Inflammatory macrophage (primary cell): ENCODE measurements around the gene HMGN3.

ENCODE experiments used
- DNase-seq, 2 donors: peaks; one replicate each; pipeline ENCODE4 v3.0.0-alpha.2; 2020 to 2022

HMGN3 gene

GRCh38 chr6:79184641-79185040, 49.8 kb downstream of the HMGN3 start:
- no peak for DNase-seq

- no peak for DNase-seq
Observed at GRCh38 chr6:79184086-79184485, 50.4 kb downstream of the HMGN3 start.

GRCh38 chr6:79180052-79180451, 54.4 kb downstream of the HMGN3 start:
- DNase-seq = no peak

GRCh38 chr6:79173378-79173777, 61.1 kb downstream of the HMGN3 start:
- peak; percentile 24 to 35 for DNase-seq

GRCh38 chr6:79170959-79171358, 63.5 kb downstream of the HMGN3 start:
- no peak for DNase-seq

GRCh38 chr6:79170431-79170830, 64.1 kb downstream of the HMGN3 start:
- DNase-seq = no peak

GRCh38 chr6:79168695-79168980, 65.8 kb downstream of the HMGN3 start:
- DNase-seq = no peak

- no peak for DNase-seq
Observed at GRCh38 chr6:79167931-79168694, 66.4 kb downstream of the HMGN3 start.

- no peak for DNase-seq
Observed at GRCh38 chr6:79159846-79160245, 74.6 kb downstream of the HMGN3 start.

- DNase-seq = no peak
Observed at GRCh38 chr6:79158856-79159516, 75.5 kb downstream of the HMGN3 start.

GRCh38 chr6:79157961-79158644, 76.4 kb downstream of the HMGN3 start:
- no peak for DNase-seq

- DNase-seq = no peak
Observed at GRCh38 chr6:79152269-79152737, 82.2 kb downstream of the HMGN3 start.
